ENCODE data around the gene CDH20.
A peak's percentile ranks its signal among the peaks of the same experiment; 100 is the strongest.

The CDH20 gene

GRCh38 chr18:61575419-61575818 lies 242.2 kb downstream of the CDH20 start:
- DNase-seq (ENCODE audit: low read depth): no peak

GRCh38 chr18:61578846-61579245 lies 245.6 kb downstream of the CDH20 start:
- DNase-seq (ENCODE audit: low read depth): no peak

DNA sequence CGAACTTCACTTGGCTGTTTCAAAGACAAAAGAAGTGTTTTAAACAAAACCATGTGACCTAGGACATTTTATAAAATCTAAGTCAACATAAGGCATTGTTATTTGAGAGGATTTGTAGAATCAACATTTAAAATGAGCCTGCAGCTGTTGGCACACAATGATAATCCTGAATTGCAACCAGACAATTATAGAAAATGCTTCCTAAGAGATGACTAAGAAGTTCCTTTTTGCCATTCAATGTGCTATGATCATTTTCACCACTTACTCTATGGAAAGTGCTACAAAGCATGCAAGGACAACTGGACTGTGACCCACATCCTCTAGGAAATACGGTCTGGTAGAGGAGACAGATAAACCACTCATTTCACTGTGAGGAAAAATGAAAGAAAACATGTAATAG lies 246.4 kb downstream of the CDH20 start:
- DNase-seq (ENCODE audit: low read depth): no peak

DNA sequence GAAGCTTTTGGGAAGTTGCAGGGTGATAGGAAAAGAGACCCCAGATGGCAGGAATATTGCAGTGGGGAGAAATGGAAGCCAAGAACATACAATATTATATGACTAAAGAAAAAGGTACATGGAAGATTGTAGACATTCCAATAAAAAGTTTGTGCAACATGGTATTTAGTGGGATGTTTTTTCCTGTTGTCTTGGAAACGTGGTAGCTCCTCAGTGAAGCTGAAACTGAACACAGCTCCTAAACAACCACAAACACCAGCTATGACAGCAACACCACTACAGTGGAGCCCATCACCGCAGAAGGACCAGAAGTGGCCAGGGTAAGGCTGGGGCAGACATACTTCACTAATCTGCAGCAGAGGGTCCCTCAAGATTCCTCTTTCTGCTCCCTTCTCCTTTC lies 246.8 kb downstream of the CDH20 start:
- no peak for DNase-seq (ENCODE audit: low read depth)

DNA sequence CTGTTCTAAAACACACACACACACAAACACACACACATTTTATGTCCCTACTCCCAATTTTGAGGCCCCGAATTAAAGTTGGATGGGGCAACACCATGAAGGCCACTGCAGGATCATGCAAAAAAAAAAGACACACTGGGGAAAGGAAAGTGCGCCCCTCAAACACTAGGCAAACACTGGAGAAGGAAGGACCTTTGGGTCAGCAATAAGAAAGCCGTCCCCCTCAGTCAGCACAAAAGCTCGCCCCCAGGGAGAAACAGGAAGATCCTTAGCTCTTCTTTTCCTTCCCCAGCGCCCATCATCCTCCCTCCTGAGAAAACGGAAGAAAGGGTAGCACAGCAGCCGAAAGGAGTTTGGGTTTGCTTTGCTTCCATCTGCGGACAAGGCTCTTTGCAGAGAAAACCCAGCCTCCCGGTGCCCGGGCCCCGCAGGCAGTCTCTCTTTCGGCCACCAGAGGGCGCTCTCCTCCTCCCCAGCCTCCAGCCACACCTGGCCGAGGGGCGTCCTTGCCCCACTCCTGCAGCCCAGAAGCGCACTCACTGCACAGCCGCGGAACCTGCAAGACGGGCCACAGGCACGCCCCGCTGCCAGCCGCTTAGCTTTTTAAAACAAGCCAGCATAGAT lies 248.5 kb downstream of the CDH20 start:
- DNase-seq (ENCODE audit: low read depth): peak; percentile 33

- DNase-seq (ENCODE audit: low read depth): no peak
Observed at GRCh38 chr18:61582202-61582710, 249.0 kb downstream of the CDH20 start.

- no peak for DNase-seq (ENCODE audit: low read depth)
Observed at GRCh38 chr18:61583548-61583947, 250.3 kb downstream of the CDH20 start.

- DNase-seq (ENCODE audit: low read depth): no peak
Observed at GRCh38 chr18:61587865-61588264, 254.6 kb downstream of the CDH20 start.

DNA sequence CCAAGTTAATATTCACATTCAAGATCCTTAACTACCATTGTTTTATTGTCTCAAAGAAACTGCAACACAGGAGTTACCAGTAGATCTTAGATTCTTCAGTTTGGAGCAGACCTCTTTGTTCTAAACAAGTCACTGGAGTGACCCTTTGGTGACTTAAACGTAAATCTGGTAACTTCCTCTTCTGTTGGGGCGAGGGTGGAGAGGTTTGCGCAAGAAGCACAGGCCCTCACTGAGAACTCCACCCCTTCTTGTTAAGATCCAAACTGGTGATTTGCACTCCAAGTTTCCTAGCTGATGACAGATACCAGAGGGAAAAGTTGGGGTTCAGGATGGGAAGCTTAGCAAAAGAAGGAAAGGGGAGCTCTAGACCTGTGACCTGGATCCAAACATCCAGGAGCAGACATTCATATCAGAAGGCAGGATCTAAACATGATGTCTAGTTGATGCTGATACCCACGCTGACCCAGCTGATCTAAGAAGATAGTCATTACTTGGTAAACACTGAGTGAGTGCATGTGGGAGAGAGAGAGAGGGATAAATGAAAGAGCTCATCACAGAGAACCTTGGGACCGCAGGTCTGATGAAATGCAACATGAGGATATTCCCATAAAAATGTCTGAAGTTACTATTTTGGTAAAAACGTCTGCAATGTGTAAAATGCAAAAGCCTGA lies 256.0 kb downstream of the CDH20 start:
- no peak for DNase-seq (ENCODE audit: low read depth)

GRCh38 chr18:61589724-61590065 lies 256.5 kb downstream of the CDH20 start:
- DNase-seq (ENCODE audit: low read depth): no peak

GRCh38 chr18:61591253-61591652 lies 258.0 kb downstream of the CDH20 start:
- no peak for DNase-seq (ENCODE audit: low read depth)

GRCh38 chr18:61595615-61596251 lies 262.5 kb downstream of the CDH20 start:
- no peak for DNase-seq (ENCODE audit: low read depth)

GRCh38 chr18:61596296-61596695 lies 263.1 kb downstream of the CDH20 start:
- DNase-seq (ENCODE audit: low read depth): no peak

GRCh38 chr18:61597316-61597715 lies 264.1 kb downstream of the CDH20 start:
- no peak for DNase-seq (ENCODE audit: low read depth)

GRCh38 chr18:61600422-61600821 lies 267.2 kb downstream of the CDH20 start:
- DNase-seq (ENCODE audit: low read depth): no peak

DNA sequence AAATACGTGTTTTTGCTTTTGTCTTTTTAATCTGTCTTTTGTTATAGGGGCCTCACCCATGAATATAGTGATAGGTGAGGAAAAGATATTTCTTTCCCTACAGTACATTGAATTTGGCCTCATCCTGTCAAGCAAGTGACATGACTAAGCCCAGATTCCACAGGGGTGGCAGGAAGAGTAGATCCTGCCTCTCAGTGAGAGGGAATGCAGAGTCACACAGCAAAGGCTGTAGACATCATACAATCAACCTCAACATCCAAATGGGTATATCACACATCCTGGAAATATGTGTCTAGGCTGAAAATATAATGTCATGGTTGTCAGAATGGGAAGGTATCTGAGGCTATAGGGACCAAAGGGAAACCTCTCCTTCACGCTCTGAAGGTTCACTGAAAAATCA lies 269.6 kb downstream of the CDH20 start:
- no peak for DNase-seq (ENCODE audit: low read depth)

Data from T follicular helper cell (primary cell).